Measurements from ENCODE around the gene APOA4. TPM values are rescaled to one million over a fixed set of nuclear protein-coding genes. Genes with fewer than 3 reads are reported as not detected.

APOA4 gene
- polyA plus RNA-seq, 2 of the 4 experiments (the other 2 are of a cell fraction) = not detected

GRCh38 chr11:116814502-116814901, 8.6 kb downstream of the APOA4 start:
- 78% methylated on average over 6 of the region's 6 CpGs for WGBS (ENCODE audit: missing lambda C conversion rate)
- Histone ChIP-seq H3K4me3 (no peak overlapping the region), H3K4me1 (no peaks in the 10 kb centered on the region), H3K27ac (no peak overlapping the region), H3K4me2 (no peak overlapping the region), H3K9me3 (no peaks in the 10 kb centered on the region)
- TF ChIP-seq POLR2A (IDR thresholded peaks at IDR 0.05; ENCODE audit: low read length) (no peak), FOSL2 (IDR thresholded peaks at IDR 0.05) (no peak), FOSL2 (CRISPR knock-in tag; IDR thresholded peaks at IDR 0.05) (no peak), CHD4 (IDR thresholded peaks at IDR 0.05; ENCODE audit: borderline replicate concordance) (no peak), KDM5A (IDR thresholded peaks at IDR 0.05) (no peak)
- TF ChIP-seq, protein P1, sequence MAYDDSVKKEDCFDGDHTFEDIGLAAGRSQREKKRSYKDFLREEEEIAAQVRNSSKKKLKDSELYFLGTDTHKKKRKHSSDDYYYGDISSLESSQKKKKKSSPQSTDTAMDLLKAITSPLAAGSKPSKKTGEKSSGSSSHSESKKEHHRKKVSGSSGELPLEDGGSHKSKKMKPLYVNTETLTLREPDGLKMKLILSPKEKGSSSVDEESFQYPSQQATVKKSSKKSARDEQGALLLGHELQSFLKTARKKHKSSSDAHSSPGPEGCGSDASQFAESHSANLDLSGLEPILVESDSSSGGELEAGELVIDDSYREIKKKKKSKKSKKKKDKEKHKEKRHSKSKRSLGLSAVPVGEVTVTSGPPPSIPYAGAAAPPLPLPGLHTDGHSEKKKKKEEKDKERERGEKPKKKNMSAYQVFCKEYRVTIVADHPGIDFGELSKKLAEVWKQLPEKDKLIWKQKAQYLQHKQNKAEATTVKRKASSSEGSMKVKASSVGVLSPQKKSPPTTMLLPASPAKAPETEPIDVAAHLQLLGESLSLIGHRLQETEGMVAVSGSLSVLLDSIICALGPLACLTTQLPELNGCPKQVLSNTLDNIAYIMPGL (CRISPR knock-in tag; IDR thresholded peaks at IDR 0.05; ENCODE audit: borderline replicate concordance) = no peak
- no peak for DNase-seq (ENCODE audit: low read depth in 1 of 2, low spot score in 1 of 2)
- no peak for ATAC-seq
- ChIA-PET CTCF (no interaction called here), POLR2A (no interaction called here)
- no peak for FAIRE-seq

DNA sequence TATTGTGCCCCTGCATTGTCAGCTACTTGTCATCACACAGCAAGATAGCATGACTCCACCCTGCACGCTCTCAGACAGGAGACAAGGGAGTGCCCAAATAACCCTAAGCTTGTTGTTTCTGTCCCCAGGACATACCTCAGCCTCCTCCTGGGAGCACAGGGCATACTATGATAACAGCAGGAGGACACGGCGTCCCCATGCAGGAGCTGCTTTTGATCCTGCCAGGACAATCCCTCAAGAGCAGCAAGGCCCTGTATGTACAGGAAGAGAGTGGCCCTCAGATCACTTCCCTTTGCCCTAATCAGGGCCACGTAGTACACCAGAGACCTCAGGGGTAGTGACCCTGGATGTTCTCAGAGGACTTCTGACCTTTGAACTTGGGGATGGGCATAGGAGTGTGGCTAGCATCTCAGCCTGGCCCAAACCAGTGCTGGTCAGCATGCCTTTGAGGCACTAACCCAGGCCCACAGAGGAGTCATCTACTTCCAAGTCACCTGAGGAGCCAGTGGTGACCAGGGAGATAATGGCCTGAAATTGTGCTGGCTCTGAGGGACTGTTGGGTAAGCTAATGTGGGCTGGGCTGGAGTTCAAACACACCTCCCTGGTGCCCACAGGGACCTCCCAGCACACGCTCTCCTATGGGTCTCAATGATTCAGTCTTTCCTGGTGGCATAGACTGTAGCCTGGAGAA, 9.2 kb downstream of the APOA4 start:
- FAIRE-seq (no peak), DNase-seq (ENCODE audit: low read depth in 1 of 2, low spot score in 1 of 2) (no peak), ATAC-seq (no peak)
- TF ChIP-seq HDAC2 (IDR thresholded peaks at IDR 0.05) (no peak), MAZ (IDR thresholded peaks at IDR 0.05; ENCODE audit: borderline replicate concordance, low read depth, low read length) (no peak), CBX2 (IDR thresholded peaks at IDR 0.05; ENCODE audit: borderline replicate concordance, low read depth) (no peak), HOXB5 (CRISPR knock-in tag; IDR thresholded peaks at IDR 0.05) (no peak), TP53 (CRISPR knock-in tag; IDR thresholded peaks at IDR 0.05) (no peak), ZNF302 (CRISPR knock-in tag; IDR thresholded peaks at IDR 0.05) (no peak), CHD2 (IDR thresholded peaks at IDR 0.05; ENCODE audit: low read length, partially characterized antibody) (no peak), TFCP2L1 (CRISPR knock-in tag; IDR thresholded peaks at IDR 0.05) (no peak)
- Histone ChIP-seq H3K9me3 (no peaks in the 10 kb centered on the region), H3K4me1 (0 out of 3 replicates have a peak, but pooled peaks cover 3% of the 10 kb centered on the region), H3K27ac (no peak overlapping the region), H3K4me2 (no peak overlapping the region), H3K4me3 (no peak overlapping the region)
- 62% methylated on average over 4 of the region's 5 CpGs for WGBS (ENCODE audit: missing lambda C conversion rate)
- CTCF ChIA-PET = interaction anchor here (0.8 kb wide), 1 partner anchor 66 kb away, joined by 3 read pairs; no protein-coding TSS in a partner anchor
- POLR2A ChIA-PET = no interaction called here

GRCh38 chr11:116813170-116813569, 9.9 kb downstream of the APOA4 start:
- TF ChIP-seq NFE2L2 (conservative IDR thresholded peaks at IDR 0.05; ENCODE audit: low read length) = no peak
- Histone ChIP-seq H3K27ac (no peak overlapping the region), H3K4me3 (no peak overlapping the region), H3K4me1 (peaks cover 7% of the 10 kb centered on the region; the same call in 1 of the 3 replicates), H3K9me3 (no peaks in the 10 kb centered on the region), H3K4me2 (no peak overlapping the region)
- WGBS (ENCODE audit: missing lambda C conversion rate) = 86% methylated on average over 1 of the region's 1 CpG
- FAIRE-seq = no peak
- no peak for DNase-seq (ENCODE audit: low read depth in 1 of 2, low spot score in 1 of 2)
- CTCF ChIA-PET = interaction anchor here (0.8 to 1.5 kb wide), 5 partner anchors 11 to 67 kb away, joined by 3 to 4 read pairs (median 3); partner anchors contain the start of genes APOA1 and APOA5
- POLR2A ChIA-PET = no interaction called here
- ATAC-seq = no peak

DNA sequence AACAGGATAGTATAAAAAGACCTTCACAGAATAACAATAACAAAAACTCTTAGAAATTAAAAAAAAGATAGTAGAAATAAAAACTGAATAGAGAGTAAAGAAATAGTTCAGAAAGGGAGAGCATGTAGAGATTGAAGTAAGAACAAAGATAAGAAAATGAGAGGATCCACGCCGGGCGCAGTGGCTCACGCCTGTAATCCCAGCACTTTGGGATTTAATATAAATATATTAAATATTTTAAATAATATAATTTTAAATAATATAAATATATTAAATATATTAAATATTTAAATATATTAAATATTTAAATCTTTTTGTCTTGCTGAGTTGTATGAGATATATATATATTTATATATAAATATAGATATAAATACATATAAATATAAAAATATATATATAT, 11.0 kb downstream of the APOA4 start:
- FAIRE-seq = no peak
- H3K4me1 ChIP-seq = peaks cover 7% of the 10 kb centered on the region; the same call in 1 of the 3 replicates
- POLR2A ChIA-PET = no interaction called here
- no peak for TF ChIP-seq KDM1A (IDR thresholded peaks at IDR 0.05; ENCODE audit: low read depth)
- TF ChIP-seq, protein P2, sequence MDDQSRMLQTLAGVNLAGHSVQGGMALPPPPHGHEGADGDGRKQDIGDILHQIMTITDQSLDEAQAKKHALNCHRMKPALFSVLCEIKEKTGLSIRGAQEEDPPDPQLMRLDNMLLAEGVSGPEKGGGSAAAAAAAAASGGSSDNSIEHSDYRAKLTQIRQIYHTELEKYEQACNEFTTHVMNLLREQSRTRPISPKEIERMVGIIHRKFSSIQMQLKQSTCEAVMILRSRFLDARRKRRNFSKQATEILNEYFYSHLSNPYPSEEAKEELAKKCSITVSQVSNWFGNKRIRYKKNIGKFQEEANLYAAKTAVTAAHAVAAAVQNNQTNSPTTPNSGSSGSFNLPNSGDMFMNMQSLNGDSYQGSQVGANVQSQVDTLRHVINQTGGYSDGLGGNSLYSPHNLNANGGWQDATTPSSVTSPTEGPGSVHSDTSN (IDR thresholded peaks at IDR 0.05) = no peak
- TF ChIP-seq JUNB (IDR thresholded peaks at IDR 0.05) = no peak
- TF ChIP-seq CEBPB (IDR thresholded peaks at IDR 0.05) = no peak
- TF ChIP-seq EP300 (IDR thresholded peaks at IDR 0.05) = no peak
- TF ChIP-seq, protein P3, sequence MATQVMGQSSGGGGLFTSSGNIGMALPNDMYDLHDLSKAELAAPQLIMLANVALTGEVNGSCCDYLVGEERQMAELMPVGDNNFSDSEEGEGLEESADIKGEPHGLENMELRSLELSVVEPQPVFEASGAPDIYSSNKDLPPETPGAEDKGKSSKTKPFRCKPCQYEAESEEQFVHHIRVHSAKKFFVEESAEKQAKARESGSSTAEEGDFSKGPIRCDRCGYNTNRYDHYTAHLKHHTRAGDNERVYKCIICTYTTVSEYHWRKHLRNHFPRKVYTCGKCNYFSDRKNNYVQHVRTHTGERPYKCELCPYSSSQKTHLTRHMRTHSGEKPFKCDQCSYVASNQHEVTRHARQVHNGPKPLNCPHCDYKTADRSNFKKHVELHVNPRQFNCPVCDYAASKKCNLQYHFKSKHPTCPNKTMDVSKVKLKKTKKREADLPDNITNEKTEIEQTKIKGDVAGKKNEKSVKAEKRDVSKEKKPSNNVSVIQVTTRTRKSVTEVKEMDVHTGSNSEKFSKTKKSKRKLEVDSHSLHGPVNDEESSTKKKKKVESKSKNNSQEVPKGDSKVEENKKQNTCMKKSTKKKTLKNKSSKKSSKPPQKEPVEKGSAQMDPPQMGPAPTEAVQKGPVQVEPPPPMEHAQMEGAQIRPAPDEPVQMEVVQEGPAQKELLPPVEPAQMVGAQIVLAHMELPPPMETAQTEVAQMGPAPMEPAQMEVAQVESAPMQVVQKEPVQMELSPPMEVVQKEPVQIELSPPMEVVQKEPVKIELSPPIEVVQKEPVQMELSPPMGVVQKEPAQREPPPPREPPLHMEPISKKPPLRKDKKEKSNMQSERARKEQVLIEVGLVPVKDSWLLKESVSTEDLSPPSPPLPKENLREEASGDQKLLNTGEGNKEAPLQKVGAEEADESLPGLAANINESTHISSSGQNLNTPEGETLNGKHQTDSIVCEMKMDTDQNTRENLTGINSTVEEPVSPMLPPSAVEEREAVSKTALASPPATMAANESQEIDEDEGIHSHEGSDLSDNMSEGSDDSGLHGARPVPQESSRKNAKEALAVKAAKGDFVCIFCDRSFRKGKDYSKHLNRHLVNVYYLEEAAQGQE (IDR thresholded peaks at IDR 0.05) = no peak
- no peak for TF ChIP-seq ZFP36 (IDR thresholded peaks at IDR 0.05; ENCODE audit: borderline replicate concordance, partially characterized antibody)
- no peak for TF ChIP-seq HOXB13 (CRISPR knock-in tag; IDR thresholded peaks at IDR 0.05; ENCODE audit: low read depth)
- TF ChIP-seq CBX8 (IDR thresholded peaks at IDR 0.05) = no peak
- no peak for TF ChIP-seq ZSCAN20 (CRISPR knock-in tag; IDR thresholded peaks at IDR 0.05)

More for the DNA sequence above, 11.0 kb downstream of the APOA4 start:
- WGBS (ENCODE audit: missing lambda C conversion rate) = 94% methylated on average over 4 of the region's 4 CpGs
- ATAC-seq (no peak), DNase-seq (ENCODE audit: low read depth in 1 of 2, low spot score in 1 of 2) (no peak)
- H3K9me3 ChIP-seq = no peaks in the 10 kb centered on the region
- no peak overlapping the region for H3K27ac ChIP-seq
- CTCF ChIA-PET = interaction anchor here (0.8 to 1.5 kb wide), 4 partner anchors 9 to 24 kb away, joined by 3 to 4 read pairs (median 4); partner anchors contain the start of gene APOA5
- H3K4me3 ChIP-seq = no peak overlapping the region
- H3K4me2 ChIP-seq = no peak overlapping the region
